OCI-LY1 (cell line): Measurements from ENCODE around the gene RTP2.

ENCODE experiments used
- CTCF ChIP-seq: fragments of 200-600 bp; sonication (generic), shearing (Covaris generic); IDR thresholded peaks from 2 replicates; pipeline ENCODE4 v1.5.1; 2017; ENCODE audit warnings: mild to moderate bottlenecking, antibody characterized with exemption, low read length, moderate library complexity, mixed read lengths
- EZH2 ChIP-seq: fragments of 200-600 bp; sonication (generic), shearing (Covaris generic); IDR thresholded peaks from 2 replicates; pipeline ENCODE4 v1.8.0; 2017; ENCODE audit warnings: borderline replicate concordance, mixed run types, mild to moderate bottlenecking, antibody characterized with exemption, low read length, moderate library complexity, mixed read lengths

GRCh38 chr3:187718802-187719201 lies 16.4 kb upstream of the RTP2 start:
- TF ChIP-seq EZH2 (no peak), CTCF (no peak)
